Mesendoderm (in vitro differentiated cells): Measurements from ENCODE around the gene TBCD.

Experiments used
- DNase-seq: peaks from one replicate; pipeline ENCODE4 v3.0.0; 2013
- H2AK5ac ChIP-seq: 2 replicates; pipeline ENCODE4 v1.6.1; 2013; ENCODE audit warnings: low read length, inconsistent platforms
- H2BK120ac ChIP-seq: 2 replicates; pipeline ENCODE4 v1.6.1; 2013; ENCODE audit warnings: low read depth, mild to moderate bottlenecking, low read length, moderate library complexity, mixed read lengths
- H2BK15ac ChIP-seq: replicated peaks from 2 replicates; pipeline ENCODE4 v1.6.1; 2013; ENCODE audit warnings: low read depth, mild to moderate bottlenecking, moderate library complexity
- H2BK5ac ChIP-seq: 2 replicates; pipeline ENCODE4 v1.6.1; 2013; ENCODE audit warnings: low read length, inconsistent platforms
- H3K18ac ChIP-seq: 2 replicates; pipeline ENCODE4 v1.6.1; 2013; ENCODE audit warnings: mild to moderate bottlenecking, low read length, mixed read lengths
- H3K23ac ChIP-seq: one replicate; pipeline ENCODE4 v1.6.1; 2013; ENCODE audit warnings: low read length
- H3K27ac ChIP-seq: 2 replicates; pipeline ENCODE4 v1.5.1; 2013; ENCODE audit warnings: low read depth, mild to moderate bottlenecking, inconsistent platforms, low read length, moderate library complexity
- H3K27me3 ChIP-seq: 2 replicates; pipeline ENCODE4 v1.6.1; 2013; ENCODE audit warnings: low read length, control low read depth, mild to moderate bottlenecking, inconsistent platforms; ENCODE audit not compliant: insufficient read depth, poor library complexity
- H3K36me3 ChIP-seq: 2 replicates; pipeline ENCODE4 v1.6.1; 2013; ENCODE audit warnings: low read length, inconsistent platforms; ENCODE audit not compliant: control insufficient read depth, insufficient read depth
- H3K4ac ChIP-seq: one replicate; pipeline ENCODE4 v1.6.1; 2013; ENCODE audit warnings: low read depth, mild to moderate bottlenecking, low read length, moderate library complexity
- H3K4me1 ChIP-seq: 2 replicates; pipeline ENCODE4 v1.6.1; 2013; ENCODE audit warnings: low read depth, low read length, inconsistent platforms; ENCODE audit not compliant: control insufficient read depth
- H3K4me2 ChIP-seq: 2 replicates; pipeline ENCODE4 v1.6.1; 2013; ENCODE audit warnings: low read length
- H3K4me3 ChIP-seq: 2 replicates; pipeline ENCODE4 v1.5.1; 2013; ENCODE audit warnings: mild to moderate bottlenecking, low read length
- H3K56ac ChIP-seq: one replicate; pipeline ENCODE4 v1.6.1; 2013; ENCODE audit warnings: low read length
- H3K79me1 ChIP-seq: 2 replicates; pipeline ENCODE4 v1.6.1; 2013; ENCODE audit warnings: low read length, inconsistent platforms
- H3K79me2 ChIP-seq: 2 replicates; pipeline ENCODE4 v1.6.1; 2013; ENCODE audit warnings: mild to moderate bottlenecking, low read length; ENCODE audit not compliant: control insufficient read depth, insufficient read depth
- H3K9ac ChIP-seq: 2 replicates; pipeline ENCODE4 v1.6.1; 2013; ENCODE audit warnings: low read length, inconsistent platforms
- H4K5ac ChIP-seq: one replicate; pipeline ENCODE4 v1.6.1; 2013; ENCODE audit warnings: low read length
- H4K8ac ChIP-seq: one replicate; pipeline ENCODE4 v1.6.1; 2013; ENCODE audit warnings: low read depth, mild to moderate bottlenecking, control low read depth, low read length, moderate library complexity
- WGBS: extraction: QIAGEN DNeasy Blood & Tissue Kit; methylation state at CpG from one replicate; pipeline ENCODE4 v1.1.7; 2013; ENCODE audit warnings: low lambda C conversion rate, missing lambda C conversion rate; ENCODE audit not compliant: insufficient coverage; ENCODE audit errors: extremely low coverage; 5-methylcytosine and 5-hydroxymethylcytosine counted together

The TBCD gene

GRCh38 chr17:82939621-82940135 is 187.8 kb downstream of the TBCD start:
- H3K4me1 ChIP-seq, result no peaks in the 10 kb centered on the region
- H2BK15ac ChIP-seq, result no peak overlapping the region
- no peak overlapping the region for H2AK5ac ChIP-seq
- DNase-seq, result no peak
- H2BK5ac ChIP-seq, result no peak overlapping the region
- H3K79me1 ChIP-seq, result no peaks in the 10 kb centered on the region
- H3K4ac ChIP-seq, result no peak overlapping the region
- no peak overlapping the region for H3K56ac ChIP-seq
- no peak overlapping the region for H3K18ac ChIP-seq
- no peak overlapping the region for H3K4me3 ChIP-seq
- H3K36me3 ChIP-seq, result peaks cover 5% of the 10 kb centered on the region
- H4K8ac ChIP-seq, result no peak overlapping the region
- no peak overlapping the region for H2BK120ac ChIP-seq
- no peaks in the 10 kb centered on the region for H3K27me3 ChIP-seq
- H3K4me2 ChIP-seq, result no peak overlapping the region
- no peak overlapping the region for H4K5ac ChIP-seq
- no peaks in the 10 kb centered on the region for H3K79me2 ChIP-seq
- no CpG with 5 or more reads among the region's 10 CpGs for WGBS
- no peak overlapping the region for H3K23ac ChIP-seq
- H3K27ac ChIP-seq, result no peak overlapping the region
- no peak overlapping the region for H3K9ac ChIP-seq

GRCh38 chr17:82940226-82941020 is 188.6 kb downstream of the TBCD start:
- Histone ChIP-seq H4K5ac (no peak overlapping the region), H3K4me1 (no peaks in the 10 kb centered on the region), H2BK15ac (no peak overlapping the region), H3K27me3 (no peaks in the 10 kb centered on the region), H3K56ac (no peak overlapping the region), H3K4me3 (no peak overlapping the region), H3K4me2 (no peak overlapping the region), H3K36me3 (peaks cover 5% of the 10 kb centered on the region), H3K9ac (no peak overlapping the region), H3K23ac (no peak overlapping the region), H3K79me2 (no peaks in the 10 kb centered on the region), H2BK120ac (no peak overlapping the region), H2BK5ac (no peak overlapping the region), H3K4ac (no peak overlapping the region), H2AK5ac (no peak overlapping the region), H3K27ac (no peak overlapping the region), H3K18ac (no peak overlapping the region), H4K8ac (no peak overlapping the region), H3K79me1 (no peaks in the 10 kb centered on the region)
- no CpG with 5 or more reads among the region's 27 CpGs for WGBS
- no peak for DNase-seq

- Histone ChIP-seq H4K8ac (no peak overlapping the region), H3K4me2 (no peak overlapping the region), H3K4me3 (no peak overlapping the region), H4K5ac (no peak overlapping the region), H3K56ac (no peak overlapping the region), H3K9ac (no peak overlapping the region), H3K18ac (no peak overlapping the region), H3K23ac (no peak overlapping the region), H3K4me1 (no peaks in the 10 kb centered on the region), H3K27me3 (no peaks in the 10 kb centered on the region), H3K79me2 (no peaks in the 10 kb centered on the region), H3K27ac (no peak overlapping the region), H3K79me1 (no peaks in the 10 kb centered on the region), H2BK5ac (no peak overlapping the region), H2AK5ac (no peak overlapping the region), H2BK120ac (no peak overlapping the region), H3K36me3 (peaks cover 5% of the 10 kb centered on the region), H2BK15ac (no peak overlapping the region), H3K4ac (no peak overlapping the region)
- no peak for DNase-seq
- no CpG with 5 or more reads among the region's 36 CpGs for WGBS
Observed at GRCh38 chr17:82941021-82942001, 189.4 kb downstream of the TBCD start.

GRCh38 chr17:82942166-82943130 is 190.6 kb downstream of the TBCD start:
- no peak overlapping the region for H3K4me2 ChIP-seq
- H3K27ac ChIP-seq, result no peak overlapping the region
- no peak overlapping the region for H4K5ac ChIP-seq
- peaks cover 5% of the 10 kb centered on the region for H3K36me3 ChIP-seq
- no peak overlapping the region for H2AK5ac ChIP-seq
- no peak overlapping the region for H3K56ac ChIP-seq
- H4K8ac ChIP-seq, result no peak overlapping the region
- no peak overlapping the region for H3K23ac ChIP-seq
- H3K4ac ChIP-seq, result no peak overlapping the region
- H3K79me2 ChIP-seq, result no peaks in the 10 kb centered on the region
- H2BK5ac ChIP-seq, result no peak overlapping the region
- no CpG with 5 or more reads among the region's 18 CpGs for WGBS
- no peak for DNase-seq
- no peak overlapping the region for H2BK15ac ChIP-seq
- no peak overlapping the region for H2BK120ac ChIP-seq
- H3K4me3 ChIP-seq, result no peak overlapping the region
- no peak overlapping the region for H3K9ac ChIP-seq
- H3K4me1 ChIP-seq, result no peaks in the 10 kb centered on the region
- no peak overlapping the region for H3K18ac ChIP-seq
- no peaks in the 10 kb centered on the region for H3K79me1 ChIP-seq
- H3K27me3 ChIP-seq, result no peaks in the 10 kb centered on the region

- Histone ChIP-seq H3K4me3 (no peak overlapping the region), H3K79me2 (no peaks in the 10 kb centered on the region), H2BK5ac (no peak overlapping the region), H3K9ac (no peak overlapping the region), H2BK15ac (no peak overlapping the region), H3K4me2 (no peak overlapping the region), H3K36me3 (peaks cover 5% of the 10 kb centered on the region), H3K56ac (no peak overlapping the region), H2BK120ac (no peak overlapping the region), H2AK5ac (no peak overlapping the region), H3K27ac (no peak overlapping the region), H3K18ac (no peak overlapping the region), H4K5ac (no peak overlapping the region), H3K4me1 (no peaks in the 10 kb centered on the region), H3K27me3 (no peaks in the 10 kb centered on the region), H4K8ac (no peak overlapping the region), H3K23ac (no peak overlapping the region), H3K79me1 (no peaks in the 10 kb centered on the region), H3K4ac (no peak overlapping the region)
- no CpG with 5 or more reads among the region's 7 CpGs for WGBS
- no peak for DNase-seq
Observed at GRCh38 chr17:82943339-82943738, 191.5 kb downstream of the TBCD start.
